Stimulated activated CD4-positive, alpha-beta T cell treated with anti-CD3 and anti-CD28 coated beads, TNF-alpha, amount 100 ng/mL, for 48 hours (primary cell): ENCODE results near the gene MISP3.

Source experiments
- DNase-seq, 3 donors: peaks; one replicate each; pipeline ENCODE4 v3.0.0-alpha.2; 2020; ENCODE audit warnings: low read depth in 3 of 3

The MISP3 gene

GRCh38 chr19:14119644-14120496, 47.3 kb downstream of the MISP3 start:
- DNase-seq: no peak

GRCh38 chr19:14120497-14120780, 47.9 kb downstream of the MISP3 start:
- no peak for DNase-seq

GRCh38 chr19:14122924-14123323, 50.3 kb downstream of the MISP3 start:
- DNase-seq: no peak
